GM12878 (cell line): ENCODE results near the gene THEM4. TPM values are rescaled to one million over a fixed set of nuclear protein-coding genes. Genes with fewer than 3 reads are reported as not detected.

ENCODE experiments used
- ATAC-seq: fragments of 200-7000 bp; cut with Tn5 transposase; 3 replicates; pipeline ENCODE4 v1.9.1; 2020; ENCODE audit warnings: mild to moderate bottlenecking, moderate library complexity
- BruUV-seq: library from RNA; stranded (reverse); fragments of 400-500 nt; replicated peaks from 2 replicates; lab custom pipeline; 2021; lab: Mats Ljungman, UMichigan
- CTCF ChIA-PET: fragments of 300-600 bp; sonication (Branson Sonifier 250); formaldehyde crosslinking; extraction: SDS; loops from one replicate; lab custom pipeline; 2021; ENCODE audit warnings: inconsistent platforms; lab: Yijun Ruan, JAX
- POLR2A ChIA-PET: fragments of 350-600 bp; formaldehyde crosslinking; extraction: SDS; loops from one replicate; lab custom pipeline; 2021; ENCODE audit warnings: inconsistent platforms; lab: Charles Lee
- RAD21 ChIA-PET: fragments of 300-600 bp; sonication (Branson Sonifier 250); formaldehyde crosslinking; loops from one replicate; lab custom pipeline; 2023; ENCODE audit warnings: antibody characterized with exemption; ENCODE audit not compliant: unreplicated experiment; lab: Charles Lee
- SMC1A ChIA-PET: fragments of 300-600 bp; sonication (Branson Sonifier 250); formaldehyde crosslinking; loops from one replicate; lab custom pipeline; 2023; ENCODE audit not compliant: unreplicated experiment, uncharacterized antibody; lab: Charles Lee
- DNase-seq: peaks from one replicate; pipeline ENCODE4 v3.0.0-alpha.2; 2011; ENCODE audit warnings: low read depth, low spot score
- FAIRE-seq: peaks from 3 replicates; lab custom pipeline; 2011; peaks lifted over from hg19 to GRCh38; lab: Jason Lieb, UNC
- H2AFZ ChIP-seq: 2 replicates; pipeline ENCODE4 v1.6.0; 2011; ENCODE audit warnings: low read depth, low read length, control low read depth; ENCODE audit not compliant: control insufficient read depth
- H3K27ac ChIP-seq: 2 replicates; pipeline ENCODE4 v1.5.1; 2011; ENCODE audit warnings: control low read depth; ENCODE audit not compliant: control insufficient read depth, insufficient read depth
- H3K27me3 ChIP-seq, 2 experiments: replicated peaks in 1 of 2; 2 replicates each; pipeline versions ENCODE4 v1.6.0 to v1.6.1; 2011; ENCODE audit warnings: low read length in 1 of 2; ENCODE audit not compliant: control insufficient read depth in 2 of 2, insufficient read depth in 2 of 2
- H3K36me3 ChIP-seq, 2 experiments: 2 replicates each; pipeline ENCODE4 v1.5.1; 2011; ENCODE audit warnings: low read length in 1 of 2; ENCODE audit not compliant: control insufficient read depth in 2 of 2, insufficient read depth in 2 of 2
- H3K4me1 ChIP-seq: 2 replicates; pipeline ENCODE4 v1.6.1; 2011; ENCODE audit warnings: mild to moderate bottlenecking, low read length, moderate library complexity, mixed read lengths; ENCODE audit not compliant: control insufficient read depth, insufficient read depth
- H3K4me2 ChIP-seq: 2 replicates; pipeline ENCODE4 v1.6.0; 2011; ENCODE audit warnings: control low read depth; ENCODE audit not compliant: control insufficient read depth, insufficient read depth
- H3K4me3 ChIP-seq: fragments of 200-600 bp; sonication (generic); 2 replicates; pipeline ENCODE4 v1.5.1; 2016
- H3K79me2 ChIP-seq: 2 replicates; pipeline ENCODE4 v1.6.0; 2011; ENCODE audit warnings: low read length; ENCODE audit not compliant: control insufficient read depth, insufficient read depth
- H3K9ac ChIP-seq: 2 replicates; pipeline ENCODE4 v1.8.0; 2011; ENCODE audit warnings: low read length, control low read depth, mixed read lengths; ENCODE audit not compliant: control insufficient read depth, insufficient read depth
- H3K9me3 ChIP-seq: replicated peaks from 3 replicates; pipeline ENCODE4 v1.5.1; 2011; ENCODE audit warnings: mild to moderate bottlenecking, low read length; ENCODE audit not compliant: control insufficient read depth, insufficient read depth
- H4K20me1 ChIP-seq: 2 replicates; pipeline ENCODE4 v1.6.0; 2011; ENCODE audit not compliant: control insufficient read depth, insufficient read depth
- HDAC2 ChIP-seq: fragments of 200-600 bp; sonication (generic); IDR thresholded peaks from 2 replicates; pipeline ENCODE4 v1.6.1; 2017
- HDGF ChIP-seq: fragments of 450-650 bp; IDR thresholded peaks from 2 replicates; pipeline ENCODE4 v1.6.1; 2016; ENCODE audit warnings: antibody characterized with exemption
- IRF4 ChIP-seq: IDR thresholded peaks from 2 replicates; pipeline ENCODE4 v1.6.1; 2011; ENCODE audit warnings: low read depth, low read length
- NFYB ChIP-seq: IDR thresholded peaks from 2 replicates; pipeline ENCODE4 v1.6.1; 2011; ENCODE audit warnings: low read depth, mild to moderate bottlenecking, low read length, improper control_type of control experiment, moderate library complexity; ENCODE audit not compliant: insufficient read depth
- NR2C1 ChIP-seq: fragments of 450-650 bp; IDR thresholded peaks from 2 replicates; pipeline ENCODE4 v1.6.1; 2017; ENCODE audit warnings: antibody characterized with exemption, mild to moderate bottlenecking, moderate library complexity
- PRDM15 ChIP-seq: fragments of 450-650 bp; formaldehyde crosslinking; IDR thresholded peaks from 2 replicates; pipeline ENCODE4 v1.4.0; 2020; ENCODE audit warnings: mild to moderate bottlenecking, moderate library complexity
- SUZ12 ChIP-seq: fragments of 200-600 bp; sonication (generic); IDR thresholded peaks from one replicate; pipeline ENCODE4 v1.6.1; 2018; ENCODE audit warnings: antibody characterized with exemption, mild to moderate bottlenecking; ENCODE audit not compliant: unreplicated experiment
- ZBTB11 ChIP-seq: fragments of 450-650 bp; formaldehyde crosslinking; IDR thresholded peaks from 2 replicates; pipeline ENCODE4 v1.5.0; 2022; ENCODE audit warnings: mild to moderate bottlenecking, missing genetic modification characterization
- WGBS: methylation state at CpG from one replicate; pipeline ENCODE4 v1.1.6; 2016; ENCODE audit warnings: low lambda C conversion rate; ENCODE audit not compliant: insufficient replicate concordance, insufficient coverage; ENCODE audit errors: missing lambda C conversion rate; 5-methylcytosine and 5-hydroxymethylcytosine counted together
- in situ Hi-C: fragments of 300-500 bp; cut with MboI; formaldehyde crosslinking; loops from 9 replicates; pipeline ENCODE4 v1.14.3; 2018; ENCODE audit warnings: mixed read lengths
- intact Hi-C: fragments of 100-400 bp; cut with micrococcal nuclease; formaldehyde crosslinking; loops from one replicate; pipeline ENCODE4 v1.14.2; 2022; ENCODE audit not compliant: unreplicated experiment
- polyA plus RNA-seq, 11 experiments: library from polyadenylated mRNA; depleted of rRNA in 4 of 11; unstranded in 6 of 11; stranded (reverse) in 5 of 11; fragments of >200 nt; fragmentation: Nextera tagmentation in 4 of 11; fragmentation: Illumina TruSeq in 1 of 11; extraction: Ambion mirVana in 4 of 11; extraction: Trizol in 1 of 11; gene quantifications; 1 replicate in 1 of 11; 2 replicates in 10 of 11; pipeline versions ENCODE4 v1.2.1 to v1.2.3, GENCODE V29; 2011 to 2016; ENCODE audit warnings: inconsistent platforms in 2 of 11, missing spikeins in 2 of 11, low read depth in 1 of 11
- total RNA-seq, 4 experiments: library from RNA; depleted of rRNA in 3 of 4; stranded (reverse); fragments of >200 nt in 3 of 4; fragmentation: Illumina TruSeq in 1 of 4; extraction: Trizol in 1 of 4; gene quantifications; 2 replicates each; pipeline versions ENCODE4 v1.2.1 to v1.2.3, GENCODE V29; 2013 to 2021

The THEM4 gene
- total and polyA plus RNA-seq, 10 of the 15 experiments (the other 5 are each of a cell fraction or from before 2014, with no cell fraction given) = 3.4 to 30.8 (median 17.9) TPM

DNA sequence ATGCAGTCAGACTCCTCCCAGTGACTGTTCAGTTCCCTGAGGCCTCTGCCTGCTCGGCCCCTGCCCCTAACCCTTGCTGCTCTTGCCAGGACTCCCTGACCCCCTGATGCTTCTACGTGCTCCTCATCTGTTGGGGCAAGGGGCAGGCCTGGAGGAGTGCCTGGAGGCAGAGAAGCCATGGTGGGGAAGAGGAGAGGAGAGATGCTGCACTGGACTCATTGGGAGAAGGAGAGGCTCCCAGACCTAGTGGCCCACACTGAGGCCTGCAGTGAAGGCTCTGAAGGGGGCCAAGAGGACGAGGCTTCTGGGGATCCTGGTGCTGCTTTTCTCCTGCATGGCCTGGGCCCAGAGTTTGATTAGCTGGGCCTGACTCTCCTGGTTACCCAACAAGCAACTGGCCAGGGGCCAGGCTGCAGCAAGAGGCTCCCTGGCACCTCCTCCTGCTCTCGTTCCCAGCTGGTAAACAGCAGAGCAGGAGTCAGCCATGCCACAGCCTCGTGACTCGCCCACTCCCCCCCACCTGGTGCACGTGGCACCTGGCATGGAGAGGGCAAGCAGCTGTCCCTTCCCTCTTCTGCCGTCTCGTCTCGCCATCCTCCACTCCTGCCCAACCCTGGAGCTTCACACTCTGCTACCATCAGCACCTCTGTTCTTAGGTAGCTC, 76.9 kb downstream of the THEM4 start (continued):
- no peak for TF ChIP-seq ZBTB11 (CRISPR knock-in tag)

DNA sequence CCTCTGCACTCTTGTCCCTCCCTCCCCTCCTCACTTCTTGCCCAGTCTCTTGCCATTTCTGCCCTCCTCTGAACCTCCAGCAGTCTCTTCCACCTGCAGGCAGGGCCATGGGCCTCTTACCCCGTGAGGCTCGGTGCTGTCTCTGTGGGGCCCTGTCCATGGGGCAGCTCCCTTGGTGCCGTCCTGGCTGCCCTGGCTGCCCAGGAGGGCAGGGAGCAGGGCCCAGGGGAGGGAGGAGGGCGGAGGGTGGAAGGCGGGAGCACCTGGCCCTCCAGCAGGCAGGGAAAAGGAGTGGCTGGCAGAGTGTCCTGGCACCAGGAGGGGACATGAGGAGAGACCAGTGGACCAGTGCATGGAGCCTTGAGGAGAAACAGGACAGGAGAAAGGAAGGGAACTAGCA, 77.7 kb downstream of the THEM4 start, which contains the start of gene RORC:
Gene RORC (minus strand): TSS at position 198 of the 400 bp plus-strand sequence. CDS start 38 bp downstream, at position 160.
- H4K20me1 ChIP-seq = no peaks in the 10 kb centered on the region
- no peak within 1 kb of the TSS for H3K9ac ChIP-seq
- FAIRE-seq (no peak), ATAC-seq (no peak), DNase-seq (no peak)
- SMC1A ChIA-PET = interaction anchor here (0.5 kb wide), 1 partner anchor 138 kb away, joined by 4 read pairs; no protein-coding TSS in a partner anchor
- H3K36me3 ChIP-seq = no peaks in the 10 kb centered on the region
- intact Hi-C loops (loop anchor here (10.0 kb wide), 1 partner anchor 117 kb away; the partner anchor contains the start of gene CELF3), in situ Hi-C loops (loop anchor here (10.0 kb wide), 2 partner anchors 387 to 537 kb away; no protein-coding TSS in a partner anchor)
- H3K27ac ChIP-seq = no peak within 1 kb of the TSS
- TF ChIP-seq HDAC2 = no peak
- TF ChIP-seq NFYB = no peak
- TF ChIP-seq IRF4 = no peak
- no peak for TF ChIP-seq SUZ12
- TF ChIP-seq HDGF = no peak
- TF ChIP-seq ZBTB11 (CRISPR knock-in tag) = no peak
- no peak for TF ChIP-seq PRDM15 (CRISPR knock-in tag)
- TF ChIP-seq NR2C1 = no peak
- WGBS = 29% methylated on average over 5 of the region's 5 CpGs
- POLR2A ChIA-PET = no interaction called here
- no peak within 1 kb of the TSS for H2AFZ ChIP-seq
- CTCF ChIA-PET = no interaction called here
- BruUV-seq = no TSS peak
- H3K27me3 ChIP-seq = no peaks in the 10 kb centered on the region
- RAD21 ChIA-PET = no interaction called here
- H3K9me3 ChIP-seq = no peaks in the 10 kb centered on the region
- no peak within 1 kb of the TSS for H3K4me3 ChIP-seq
- no peak within 1 kb of the TSS for H3K4me2 ChIP-seq
- H3K4me1 ChIP-seq = peaks cover 5% of the 10 kb centered on the region
- H3K79me2 ChIP-seq = no peaks in the 10 kb centered on the region
